Transverse colon (tissue), 4 donors: ENCODE results near the gene TTC12.

Source experiments
- CTCF ChIP-seq, 5 experiments: fragments of 200-600 bp in 3 of 5; fragments of 450-650 bp in 2 of 5; sonication (generic) in 3 of 5; IDR thresholded peaks; 1 replicate in 2 of 5; 2 replicates in 3 of 5; pipeline ENCODE4 v1.5.1; 2016 to 2017; ENCODE audit warnings: antibody characterized with exemption in 5 of 5, inconsistent platforms in 3 of 5, mild to moderate bottlenecking in 2 of 5, moderate library complexity in 1 of 5
- EP300 ChIP-seq: sonication (generic); formaldehyde crosslinking; IDR thresholded peaks from one replicate; pipeline ENCODE4 v1.6.1; 2017; ENCODE audit warnings: antibody characterized with exemption, low read depth
- POLR2A ChIP-seq: fragments of 450-650 bp; IDR thresholded peaks from one replicate; pipeline ENCODE4 v1.6.1; 2016; ENCODE audit warnings: antibody characterized with exemption, mild to moderate bottlenecking, moderate library complexity
- POLR2AphosphoS5 ChIP-seq, 3 donors: sonication (generic); formaldehyde crosslinking; IDR thresholded peaks; one replicate each; pipeline ENCODE4 v1.6.1; 2016; ENCODE audit warnings: antibody characterized with exemption in 3 of 3

DNA sequence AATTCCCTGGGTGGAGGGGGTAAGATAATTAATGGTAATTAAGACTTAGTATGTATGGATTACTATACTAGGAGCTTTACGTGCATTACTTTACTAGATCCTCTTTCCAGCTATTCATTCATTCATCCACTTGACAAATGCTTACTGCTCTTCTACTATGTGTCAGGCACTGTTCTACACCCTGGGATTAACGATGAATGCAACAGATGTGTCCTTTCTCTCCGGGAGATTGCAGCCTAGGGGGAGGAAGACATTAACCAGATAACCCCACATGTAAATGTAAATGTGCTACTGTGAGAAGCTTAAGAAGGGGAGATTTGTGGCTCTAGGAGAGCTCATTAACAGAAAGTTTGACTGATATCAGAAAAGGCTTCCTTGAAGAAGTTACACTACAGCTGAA lies 74.9 kb downstream of the TTC12 start:
- TF ChIP-seq POLR2AphosphoS5 (IDR thresholded peaks at IDR 0.05) = no peak
- no peak for TF ChIP-seq POLR2A
- no peak for TF ChIP-seq CTCF (IDR thresholded peaks at IDR 0.05)
- no peak for TF ChIP-seq EP300
